Activated CD4-positive, alpha-beta T cell treated with anti-CD3 and anti-CD28 coated beads for 1 hour (primary cell): ENCODE data around the gene GALNT1.

Source experiments
- DNase-seq: peaks from one replicate; pipeline ENCODE4 v3.0.0-alpha.2; 2020

GALNT1 gene

DNA sequence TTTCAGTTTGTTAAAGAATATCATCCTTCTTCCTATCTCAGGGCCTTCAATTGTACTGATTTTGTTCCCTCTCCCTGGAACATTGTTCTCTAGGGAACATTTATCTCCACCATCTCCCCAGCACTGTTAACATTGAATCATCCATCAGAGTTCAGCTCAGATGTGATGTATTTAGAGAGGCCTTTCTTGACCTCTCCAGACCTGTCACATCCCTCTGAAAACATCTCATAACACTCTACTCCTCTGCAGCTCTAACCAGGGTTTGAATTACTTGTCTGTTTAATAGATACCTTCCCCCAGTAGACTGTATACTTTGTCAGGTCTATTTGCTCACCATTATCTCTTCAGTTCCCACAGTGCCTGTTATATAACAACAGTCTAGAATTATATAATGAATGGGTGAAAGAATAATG lies 98.6 kb downstream of the GALNT1 start:
- no peak for DNase-seq

DNA sequence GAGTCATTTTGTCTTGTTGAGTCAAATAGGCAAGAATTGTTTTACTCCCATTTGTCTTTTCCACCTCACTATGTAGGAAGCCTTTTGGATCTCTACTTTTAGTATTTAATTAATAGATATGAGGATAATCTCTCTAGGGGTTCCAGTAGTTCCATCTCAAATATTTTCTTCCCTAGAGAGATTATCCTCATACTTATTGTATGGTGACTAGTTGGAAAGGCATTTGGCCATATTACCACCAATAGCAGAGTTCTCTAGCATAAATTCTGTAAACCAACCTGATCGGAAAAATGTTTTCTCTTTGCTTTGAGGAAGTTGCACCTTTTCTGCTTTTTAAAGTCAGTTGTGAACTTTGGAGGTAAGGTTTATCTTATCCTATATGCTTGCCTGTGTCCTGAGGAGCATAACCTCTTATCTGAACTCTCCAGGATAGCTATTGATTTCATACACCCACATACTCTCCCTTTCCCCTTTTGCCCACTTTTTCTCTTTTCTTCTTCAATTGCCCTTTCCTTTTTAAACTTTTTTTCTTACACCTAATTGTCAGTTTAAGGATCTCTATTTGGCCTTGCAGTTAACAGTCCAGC lies 100.8 kb downstream of the GALNT1 start:
- DNase-seq, result no peak

DNA sequence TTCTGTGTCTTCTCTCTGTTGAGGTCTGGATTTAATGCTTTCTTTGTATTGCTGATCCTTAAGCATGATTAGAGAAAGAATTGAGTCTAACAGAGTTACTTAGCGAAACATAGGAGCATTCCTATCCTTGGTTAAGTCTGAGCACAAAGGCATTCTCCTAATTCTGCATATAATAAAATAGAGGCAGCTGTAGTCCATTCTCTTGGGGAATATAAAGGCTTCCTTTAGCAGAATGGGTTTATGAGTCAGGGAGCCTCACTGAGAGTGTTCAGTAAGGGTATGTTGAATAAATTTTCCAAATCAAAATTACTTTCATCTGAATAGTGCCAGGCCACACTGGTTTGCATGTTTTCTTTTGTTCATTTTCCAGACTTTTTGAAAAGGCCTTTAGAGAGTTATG lies 101.5 kb downstream of the GALNT1 start:
- DNase-seq, result no peak

DNA sequence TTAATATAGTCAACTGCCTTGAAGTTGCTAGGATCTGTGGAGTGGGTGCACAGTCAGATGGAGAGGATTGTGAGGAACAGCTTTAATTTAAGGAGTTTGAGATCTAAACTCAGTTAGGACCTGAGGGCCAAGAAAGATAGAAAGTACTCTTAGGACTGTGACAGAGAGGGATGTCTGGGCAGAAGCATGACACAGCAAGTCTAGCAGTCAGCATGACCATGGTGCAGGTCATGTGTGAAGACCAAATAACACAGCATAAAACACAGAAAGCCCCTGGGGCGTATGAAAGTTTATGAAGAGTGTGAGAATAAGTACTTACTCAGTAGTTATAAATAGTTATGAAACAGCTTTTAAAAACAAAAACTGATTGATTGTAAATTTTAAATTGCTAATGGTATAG lies 107.2 kb downstream of the GALNT1 start:
- DNase-seq, result no peak

DNA sequence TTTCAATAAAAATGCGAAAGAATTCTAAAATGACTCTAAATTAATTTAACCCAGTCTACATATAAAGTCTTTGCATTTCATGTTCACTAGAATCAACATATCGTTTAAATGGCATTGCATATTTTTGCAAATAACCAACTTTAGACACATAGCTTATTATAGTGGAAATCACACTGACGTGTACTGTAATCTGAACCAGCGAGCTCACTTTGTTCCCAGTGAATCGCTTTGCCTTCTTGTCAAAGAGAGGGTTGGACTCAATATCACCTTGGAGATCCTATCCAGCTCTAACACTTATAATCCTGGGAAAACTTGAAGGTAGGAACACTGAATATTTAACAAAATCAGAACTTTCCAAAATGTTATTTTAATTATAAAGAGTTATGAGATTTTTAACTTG lies 108.2 kb downstream of the GALNT1 start:
- no peak for DNase-seq

DNA sequence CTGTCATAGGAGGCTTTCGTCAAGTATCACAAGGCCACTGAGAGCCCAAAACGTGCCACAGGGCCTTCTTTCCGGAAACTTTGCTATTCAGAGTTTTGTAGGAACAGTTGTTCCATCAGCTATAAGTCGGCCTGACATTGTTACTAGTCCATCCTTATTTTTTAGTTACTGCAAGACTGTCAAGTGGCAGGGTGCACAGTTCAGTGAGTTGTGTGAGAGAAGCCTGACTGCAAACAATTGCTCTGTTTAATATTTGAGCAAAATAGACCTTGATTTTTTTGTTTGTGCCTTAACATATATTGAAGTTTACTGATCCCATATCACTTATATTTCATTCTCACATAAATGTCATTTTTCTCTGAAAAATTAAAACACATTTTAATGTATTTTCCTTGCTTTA lies 110.1 kb downstream of the GALNT1 start:
- no peak for DNase-seq

DNA sequence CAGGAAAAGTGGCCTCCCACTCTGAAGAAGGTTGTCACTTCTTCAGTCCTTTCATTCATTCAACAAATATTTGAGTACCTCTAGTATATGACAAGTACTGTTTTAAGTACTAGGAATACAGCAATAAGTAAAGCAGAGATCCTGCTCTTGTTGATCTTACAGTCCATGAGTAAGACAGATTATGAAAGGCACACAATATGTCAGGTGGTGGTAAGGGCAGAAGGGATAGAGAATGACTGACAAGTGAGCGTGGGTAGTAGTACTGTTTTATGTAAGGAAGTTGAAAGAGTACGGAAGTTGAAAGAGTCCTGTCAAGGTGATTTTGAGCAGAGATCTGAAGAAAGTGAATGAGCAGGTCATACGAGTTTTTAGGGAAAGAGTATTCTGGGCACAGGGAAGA lies 111.3 kb downstream of the GALNT1 start:
- no peak for DNase-seq

DNA sequence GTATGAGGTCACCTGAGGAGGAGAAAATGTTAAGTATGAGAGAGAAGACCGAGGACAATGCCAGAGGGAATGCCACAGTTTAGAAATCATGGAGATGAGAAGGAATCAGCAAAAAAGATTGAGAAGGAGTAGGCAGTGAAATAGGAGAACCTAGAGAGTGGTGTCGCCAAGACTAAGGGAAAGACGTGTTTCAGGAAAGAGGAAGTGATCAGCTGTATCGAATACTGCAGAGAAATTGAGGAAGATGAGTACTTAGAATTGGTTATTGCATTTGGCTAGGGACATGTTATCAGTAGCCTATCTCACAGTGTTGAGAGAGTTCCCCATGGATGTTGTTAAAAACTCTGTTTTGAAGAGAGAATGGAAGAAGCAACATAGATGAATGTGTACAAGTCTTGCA lies 112.3 kb downstream of the GALNT1 start:
- no peak for DNase-seq

DNA sequence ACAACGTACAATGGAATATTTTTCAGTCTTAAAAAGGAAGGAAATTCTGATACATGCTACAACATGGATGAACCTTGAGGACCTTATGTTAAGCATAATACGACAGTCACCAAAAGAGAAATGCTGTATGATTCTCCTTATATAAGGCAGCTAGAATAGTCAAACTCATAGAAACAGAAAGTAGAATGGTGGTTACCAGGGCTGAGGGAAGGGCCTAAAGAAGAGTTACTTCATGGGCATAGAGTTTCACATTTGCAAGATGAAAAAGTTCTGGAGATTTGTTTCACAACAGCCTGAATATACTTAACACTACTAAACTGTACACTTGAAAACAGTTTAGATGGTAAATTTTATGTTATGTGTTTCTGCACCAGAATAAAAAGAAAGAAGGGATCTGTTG lies 113.3 kb downstream of the GALNT1 start:
- DNase-seq, result no peak

DNA sequence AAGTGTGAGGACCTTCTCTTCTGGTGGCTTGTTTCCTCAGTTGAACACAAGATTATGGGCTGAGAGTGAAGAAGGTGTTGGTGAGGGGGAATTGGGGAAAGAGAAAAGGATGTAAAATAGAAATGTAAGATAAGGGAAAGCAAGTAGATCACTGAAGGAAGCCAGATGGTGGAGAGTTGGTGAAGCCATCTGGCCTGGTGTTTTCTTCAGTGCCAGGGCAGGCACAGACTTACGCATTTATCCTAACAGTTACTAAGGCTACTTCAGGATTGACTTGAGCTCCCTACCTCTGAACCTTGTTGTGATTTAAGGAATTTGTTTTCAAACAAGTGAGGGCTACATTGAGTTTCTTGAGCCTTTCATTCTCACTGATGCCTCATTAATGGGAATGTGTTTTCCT lies 113.8 kb downstream of the GALNT1 start:
- DNase-seq, result no peak

DNA sequence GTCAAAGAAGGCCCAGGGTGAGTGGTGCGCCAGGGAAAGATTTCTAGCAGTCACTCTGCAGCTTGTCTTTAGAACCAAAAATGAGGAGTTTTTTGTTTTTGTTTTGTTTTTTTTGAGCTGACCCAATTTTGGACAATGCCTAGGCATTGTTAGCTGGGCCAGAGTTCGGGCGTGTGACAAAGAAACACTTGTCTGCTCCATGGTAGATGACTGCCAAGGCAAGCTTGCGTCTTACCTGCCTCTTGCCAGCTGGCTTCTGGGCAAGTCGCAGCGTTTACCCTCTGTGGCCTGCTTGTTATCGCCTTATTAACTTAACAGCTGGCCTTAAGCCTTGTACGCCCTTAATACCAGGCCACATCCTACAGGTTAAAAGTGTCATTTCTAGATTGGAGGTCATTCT lies 114.3 kb downstream of the GALNT1 start:
- DNase-seq, result no peak

DNA sequence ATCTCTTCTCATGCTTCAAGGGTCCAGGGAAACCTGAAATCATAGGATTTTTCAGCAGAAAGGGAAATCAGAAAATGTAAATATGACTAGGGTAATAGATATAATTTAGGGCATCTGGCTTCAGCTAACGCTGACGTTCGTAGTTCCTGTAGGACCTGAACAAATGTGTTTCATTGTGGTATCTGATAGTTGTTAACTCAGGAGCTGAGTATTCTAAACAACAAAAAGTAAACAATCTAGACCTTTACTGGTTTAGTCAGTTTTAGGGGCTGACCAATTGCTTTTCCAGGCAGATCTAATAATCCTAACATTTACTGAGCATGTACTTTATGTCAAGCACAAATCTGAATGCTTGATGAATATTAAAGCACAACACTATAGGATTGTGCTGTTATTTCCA lies 114.8 kb downstream of the GALNT1 start:
- DNase-seq, result no peak

DNA sequence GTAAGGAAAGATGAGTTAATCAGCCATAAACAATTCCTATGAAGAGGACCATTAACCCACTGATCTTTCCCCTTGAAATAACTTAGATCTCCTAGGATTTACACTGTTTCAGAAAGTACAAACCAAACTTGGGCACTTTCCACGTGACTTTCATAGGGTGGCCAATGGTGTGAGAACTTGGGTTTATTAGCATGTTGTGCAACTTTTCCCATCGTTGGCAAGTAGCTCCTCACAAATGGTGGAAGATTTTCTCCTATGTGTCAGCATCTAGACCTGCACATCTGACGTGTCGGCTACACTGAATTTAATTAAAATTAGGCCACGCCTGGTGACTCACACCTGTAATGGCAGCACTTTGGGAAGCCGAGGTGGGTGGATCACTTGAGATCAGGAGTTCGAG lies 116.3 kb downstream of the GALNT1 start:
- DNase-seq, result no peak

DNA sequence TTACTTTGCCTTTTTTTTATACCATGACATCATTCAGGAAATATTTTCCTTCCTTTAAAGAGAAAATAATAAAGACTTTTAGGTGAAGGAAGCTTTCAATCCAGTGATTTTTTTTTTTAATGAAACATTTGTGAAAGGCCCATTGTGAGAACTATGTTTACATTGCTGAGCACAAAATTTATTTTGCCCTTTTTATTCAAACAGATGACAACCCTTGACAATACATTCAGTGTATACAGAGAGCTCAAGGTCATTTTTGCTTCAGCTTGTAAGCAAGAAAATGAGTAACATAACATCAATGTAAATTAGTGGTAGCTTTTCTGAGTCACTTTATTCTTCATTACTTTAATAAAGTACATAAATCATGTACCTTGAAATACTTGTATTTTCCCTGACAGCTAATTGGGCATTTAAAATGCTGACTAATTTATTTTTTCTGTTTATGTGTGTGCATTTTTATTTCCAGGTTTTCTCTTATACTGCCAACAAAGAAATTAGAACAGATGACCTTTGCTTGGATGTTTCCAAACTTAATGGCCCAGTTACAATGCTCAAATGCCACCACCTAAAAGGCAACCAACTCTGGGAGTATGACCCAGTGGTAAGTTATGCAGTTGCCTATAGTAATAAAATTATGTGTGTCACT lies 121.6 kb downstream of the GALNT1 start:
- DNase-seq, result no peak

DNA sequence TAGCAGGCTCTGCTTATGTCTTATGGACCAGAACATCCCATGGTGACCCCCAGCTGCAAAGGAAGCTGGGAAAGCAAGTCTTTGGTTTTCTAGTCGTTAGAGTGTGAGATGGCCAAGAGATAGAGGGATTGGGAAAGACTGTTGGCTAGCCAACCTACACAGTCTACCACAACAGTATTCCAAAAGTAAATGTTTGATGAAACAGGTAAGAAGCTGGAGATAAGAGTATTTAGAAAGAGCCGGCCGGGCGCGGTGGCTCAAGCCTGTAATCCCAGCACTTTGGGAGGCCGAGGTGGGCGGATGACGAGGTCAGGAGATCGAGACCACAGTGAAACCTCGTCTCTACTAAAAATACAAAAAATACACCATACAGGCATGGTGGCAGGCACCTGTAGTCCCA lies 124.4 kb downstream of the GALNT1 start:
- DNase-seq, result no peak

DNA sequence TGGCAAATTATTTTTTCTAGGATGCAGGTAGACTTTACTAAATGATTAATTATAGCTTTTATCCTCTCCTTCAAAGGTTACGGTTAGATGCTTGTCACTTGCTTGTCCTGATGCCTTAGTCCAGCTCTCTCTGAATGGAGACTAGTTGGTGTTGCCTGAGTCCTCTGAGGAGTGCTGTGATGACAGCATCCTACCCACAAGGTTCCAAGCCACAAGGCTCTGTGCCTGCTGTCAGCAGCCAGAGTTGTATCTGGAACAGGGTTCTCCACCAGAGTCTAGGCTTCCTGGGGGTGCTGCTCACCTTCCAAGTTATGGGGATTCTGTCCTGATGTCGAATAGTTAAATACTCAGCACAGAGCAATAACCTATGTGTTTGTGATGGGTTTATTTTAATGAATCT lies 125.7 kb downstream of the GALNT1 start:
- DNase-seq, result no peak

DNA sequence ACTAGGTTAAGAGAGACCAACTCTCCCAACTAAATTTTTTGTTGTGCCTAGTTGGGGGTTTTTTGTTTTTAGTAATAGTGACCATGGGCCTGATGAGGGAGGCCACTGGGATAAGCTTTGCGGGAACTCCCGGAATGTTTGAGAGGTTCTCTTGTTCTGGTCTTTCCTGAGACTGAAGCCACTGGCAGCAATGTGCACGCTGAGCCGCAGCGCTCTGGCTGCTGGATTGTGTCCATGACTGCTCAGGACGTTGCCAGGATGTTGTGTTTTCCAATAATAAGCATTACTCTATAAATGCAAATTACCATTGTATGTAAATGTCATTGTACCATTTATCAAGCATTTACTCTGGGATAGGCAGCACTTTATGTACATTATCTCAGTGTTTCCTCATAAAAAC lies 126.1 kb downstream of the GALNT1 start:
- DNase-seq, result no peak

DNA sequence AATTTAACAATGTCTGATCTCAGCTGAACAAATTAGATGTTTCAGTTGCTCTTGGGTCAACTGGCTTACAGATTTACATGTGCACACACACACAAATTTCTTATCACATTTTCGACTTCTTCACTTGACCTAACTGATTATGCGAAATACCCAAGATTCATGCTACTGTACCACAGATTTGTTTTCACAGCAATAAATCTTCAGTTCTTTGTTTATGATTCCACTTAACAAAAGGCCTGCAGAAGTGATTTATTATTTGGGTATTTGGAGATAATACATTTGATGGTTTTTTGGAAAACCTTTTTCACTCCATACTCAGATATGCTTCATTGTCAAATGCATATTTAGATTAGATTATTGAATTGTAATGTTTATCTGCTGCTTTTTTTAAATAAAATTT lies 129.0 kb downstream of the GALNT1 start:
- DNase-seq, result no peak

DNA sequence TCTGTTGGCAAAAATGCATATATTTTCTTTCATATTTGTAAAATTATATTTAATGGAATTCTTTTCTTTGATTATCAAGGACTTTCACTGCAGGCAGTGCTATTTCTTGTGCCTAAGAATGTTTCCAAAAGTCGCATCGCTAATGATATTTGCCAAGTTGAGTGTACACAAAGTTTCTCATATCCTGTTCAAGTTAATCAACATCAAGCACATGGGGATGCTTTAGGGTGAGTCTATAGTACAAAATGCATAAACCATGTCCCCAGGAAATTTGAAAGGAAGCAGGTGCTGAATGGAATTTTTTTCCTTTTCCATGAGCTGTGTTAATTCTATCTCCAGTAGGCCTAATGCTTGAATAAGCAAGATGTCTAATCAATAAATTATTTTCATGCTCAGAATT lies 129.7 kb downstream of the GALNT1 start:
- DNase-seq, result no peak

DNA sequence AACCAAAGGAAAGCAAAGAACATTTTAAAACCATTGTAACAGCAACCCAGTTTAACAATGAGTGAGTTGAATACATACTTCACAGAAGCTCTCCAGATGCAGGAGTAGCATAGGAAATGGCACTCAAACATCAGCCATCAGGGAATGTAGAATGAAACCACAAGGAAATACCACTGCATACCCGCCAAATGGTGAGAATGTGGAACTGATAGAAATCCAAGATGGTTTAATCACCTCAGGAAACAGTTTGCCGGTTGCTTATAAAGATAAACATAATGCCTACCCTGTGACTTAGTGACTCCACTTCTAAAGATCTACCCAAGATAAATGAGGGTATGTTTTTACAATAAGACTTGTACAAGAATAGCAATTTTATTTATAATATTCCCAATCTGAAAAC lies 132.0 kb downstream of the GALNT1 start:
- no peak for DNase-seq

DNA sequence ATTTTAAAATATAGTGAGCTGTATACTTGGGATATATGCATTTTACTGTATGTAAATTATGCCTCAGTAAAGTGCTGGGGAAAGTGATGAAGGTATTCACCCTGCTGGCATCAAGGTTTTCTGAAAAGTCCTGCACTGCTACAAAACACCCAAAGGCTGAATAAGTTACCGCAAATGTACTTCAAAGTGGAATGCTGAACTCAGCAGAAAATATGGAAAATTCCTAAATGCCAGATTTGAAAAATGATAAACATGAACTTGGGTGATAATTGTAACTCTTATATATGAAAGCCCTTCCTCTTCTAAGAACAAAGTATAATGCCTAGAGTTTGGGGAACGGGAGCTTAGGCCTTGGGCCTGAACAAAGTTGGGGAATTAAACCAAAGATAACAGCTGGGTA lies 133.0 kb downstream of the GALNT1 start:
- no peak for DNase-seq

DNA sequence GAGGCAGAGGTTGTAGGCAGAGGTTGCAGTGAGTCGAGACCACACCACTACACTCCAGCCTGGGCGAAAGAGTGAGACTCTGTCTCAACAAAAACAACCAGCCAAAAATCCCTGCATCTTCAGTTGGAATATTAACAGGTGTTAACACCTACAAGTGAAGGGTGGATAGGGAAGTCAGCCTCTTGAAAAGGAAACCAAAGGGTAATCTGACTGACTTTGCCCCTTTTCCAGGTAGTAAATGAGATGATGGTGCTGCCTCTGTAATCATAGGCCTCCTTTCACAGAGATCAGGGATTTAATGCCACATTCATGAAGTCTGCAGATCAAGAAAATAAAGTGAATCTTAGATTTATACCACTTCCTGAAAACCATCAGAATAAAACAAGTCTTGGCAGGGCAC lies 133.6 kb downstream of the GALNT1 start:
- no peak for DNase-seq

DNA sequence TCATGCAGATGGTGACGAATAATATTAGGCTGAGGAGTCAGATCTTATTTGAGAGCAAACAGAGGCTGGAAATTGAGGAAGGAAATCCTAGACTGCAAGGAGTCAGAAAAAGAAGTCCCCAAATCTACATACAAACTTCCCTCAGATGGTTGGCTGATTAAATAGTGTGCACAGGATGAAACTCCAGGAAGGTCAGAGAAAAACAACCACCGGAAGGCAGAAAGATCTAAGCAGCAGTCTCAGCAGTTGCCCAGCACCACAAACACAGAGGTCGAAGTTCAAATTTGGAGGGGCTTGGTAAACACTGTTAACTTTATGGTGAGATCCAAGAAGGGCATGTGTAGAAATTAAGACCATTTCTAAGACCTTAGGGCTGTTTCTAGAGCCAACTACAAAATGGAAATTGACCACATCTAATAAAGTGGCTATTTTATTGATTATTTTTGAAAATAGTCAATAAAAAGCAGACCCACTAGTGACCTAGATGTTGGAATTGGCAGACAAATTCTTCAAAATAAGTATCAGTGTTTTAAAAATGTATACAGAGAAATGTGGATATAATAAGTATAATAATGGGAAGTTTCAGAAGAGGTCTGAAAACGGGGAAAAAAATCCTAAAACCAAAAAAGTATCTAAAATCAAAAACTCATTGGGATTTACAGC lies 134.8 kb downstream of the GALNT1 start:
- no peak for DNase-seq

DNA sequence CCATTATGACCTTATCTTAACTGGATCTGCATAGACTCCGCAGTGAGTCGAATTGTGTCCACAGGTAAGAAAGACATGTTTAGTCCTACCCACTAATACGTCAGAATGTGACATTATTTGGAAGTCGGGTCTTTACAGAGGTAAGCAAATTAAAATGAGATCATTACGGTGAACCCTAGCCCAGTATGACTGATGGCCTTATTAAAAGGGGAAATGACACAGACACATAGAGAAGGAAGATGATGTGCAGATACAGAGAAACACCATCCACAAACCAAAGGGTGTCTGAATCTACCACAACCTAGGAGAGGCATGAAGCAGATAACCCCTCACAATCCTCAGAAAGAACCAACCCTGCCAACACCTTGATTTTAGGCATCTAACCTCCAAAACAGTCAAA lies 135.6 kb downstream of the GALNT1 start:
- no peak for DNase-seq
